Activated CD8-positive, alpha-beta memory T cell treated with anti-CD3 and anti-CD28 coated beads for 36 hours (primary cell): ENCODE measurements around the gene PCSK1N. TPM values are rescaled to one million over a fixed set of nuclear protein-coding genes. Genes with fewer than 3 reads are reported as not detected.
"Not testable (repeated sequence)": the region's sequence is repeated elsewhere in the genome, so short reads cannot be mapped to it uniquely, and the experiment has no call there.

Source experiments
- CTCF ChIA-PET: fragments of 350-600 bp; sonication (Branson Sonifier 250); formaldehyde crosslinking; loops from one replicate; lab custom pipeline; 2021; ENCODE audit warnings: antibody characterized with exemption; lab: Charles Lee
- POLR2A ChIA-PET: fragments of 350-600 bp; sonication (Branson Sonifier 250); formaldehyde crosslinking; loops from one replicate; lab custom pipeline; 2021; ENCODE audit warnings: antibody characterized with exemption; lab: Charles Lee
- total RNA-seq, 2 experiments: library from RNA; stranded (reverse); gene quantifications; one replicate each; pipeline ENCODE4 v1.2.3, GENCODE V29; 2021

Gene PCSK1N
- total RNA-seq: 1 to 10 TPM; 1.8 to 3.0 TPM

GRCh38 chrX:48835524-48836329 lies at the start of gene PCSK1N:
TSS of gene PCSK1N (minus strand) at chrX:48835610. CDS start at chrX:48835532, 78 bp downstream.
- POLR2A ChIA-PET: no interaction called here
- CTCF ChIA-PET: interaction anchor here (1.8 kb wide), 1 partner anchor 188 kb away, joined by 3 read pairs; no protein-coding TSS in a partner anchor

GRCh38 chrX:48883729-48884128 lies 48.3 kb upstream of the PCSK1N start:
- ChIA-PET POLR2A (no interaction called here), CTCF (no interaction called here)

GRCh38 chrX:48876944-48877343 lies 41.5 kb upstream of the PCSK1N start:
- POLR2A ChIA-PET, CTCF ChIA-PET: not testable (repeated sequence)

GRCh38 chrX:48872017-48872416 lies 36.6 kb upstream of the PCSK1N start:
- CTCF ChIA-PET, POLR2A ChIA-PET: not testable (repeated sequence)

- POLR2A ChIA-PET: no interaction called here
Observed at GRCh38 chrX:48864210-48864609, 28.8 kb upstream of the PCSK1N start.

GRCh38 chrX:48854898-48855297 lies 19.5 kb upstream of the PCSK1N start:
- POLR2A ChIA-PET: no interaction called here
- CTCF ChIA-PET: interaction anchor here (0.7 kb wide), 1 partner anchor 80 kb away, joined by 3 read pairs; no protein-coding TSS in a partner anchor

More at GRCh38 chrX:48864210-48864609, 28.8 kb upstream of the PCSK1N start:
- CTCF ChIA-PET: no interaction called here

- CTCF ChIA-PET: interaction anchor here (0.6 to 0.7 kb wide), 2 partner anchors 12 to 81 kb away, joined by 3 read pairs; no protein-coding TSS in a partner anchor
Observed at GRCh38 chrX:48854121-48854804, 18.9 kb upstream of the PCSK1N start.

GRCh38 chrX:48853494-48853893 lies 18.1 kb upstream of the PCSK1N start:
- POLR2A ChIA-PET, CTCF ChIA-PET: not testable (repeated sequence)

More at GRCh38 chrX:48854121-48854804, 18.9 kb upstream of the PCSK1N start:
- POLR2A ChIA-PET: not testable (repeated sequence)

GRCh38 chrX:48852857-48853256 lies 17.4 kb upstream of the PCSK1N start:
- ChIA-PET CTCF (no interaction called here), POLR2A (no interaction called here)

- CTCF ChIA-PET: no interaction called here
- POLR2A ChIA-PET: no interaction called here
Observed at GRCh38 chrX:48848847-48849246, 13.4 kb upstream of the PCSK1N start.

GRCh38 chrX:48839686-48840085 lies 4.3 kb upstream of the PCSK1N start:
- ChIA-PET CTCF (no interaction called here), POLR2A (no interaction called here)

GRCh38 chrX:48834383-48834709 lies 1.1 kb downstream of the PCSK1N start:
- CTCF ChIA-PET: no interaction called here
- POLR2A ChIA-PET: no interaction called here

GRCh38 chrX:48833542-48834138 lies 1.8 kb downstream of the PCSK1N start:
- ChIA-PET CTCF (no interaction called here), POLR2A (no interaction called here)

- POLR2A ChIA-PET: no interaction called here
- CTCF ChIA-PET: no interaction called here
Observed at GRCh38 chrX:48831909-48832291, 3.5 kb downstream of the PCSK1N start.

GRCh38 chrX:48831136-48831908 lies 4.1 kb downstream of the PCSK1N start:
- CTCF ChIA-PET: no interaction called here
- POLR2A ChIA-PET: no interaction called here

- CTCF ChIA-PET: no interaction called here
- POLR2A ChIA-PET: no interaction called here
Observed at GRCh38 chrX:48829016-48829735, 6.2 kb downstream of the PCSK1N start.

GRCh38 chrX:48827654-48827968 lies 7.8 kb downstream of the PCSK1N start:
- ChIA-PET CTCF (no interaction called here), POLR2A (no interaction called here)

- CTCF ChIA-PET: no interaction called here
- POLR2A ChIA-PET: no interaction called here
Observed at GRCh38 chrX:48826876-48827653, 8.3 kb downstream of the PCSK1N start.
